GM12878 (cell line): ENCODE results near the gene A4GNT. TPM values are rescaled to one million over a fixed set of nuclear protein-coding genes. Genes with fewer than 3 reads are reported as not detected.

Experiments used
- ATAC-seq: fragments of 200-7000 bp; cut with Tn5 transposase; 3 replicates; pipeline ENCODE4 v1.9.1; 2020; ENCODE audit warnings: mild to moderate bottlenecking, moderate library complexity
- BruUV-seq: library from RNA; stranded (reverse); fragments of 400-500 nt; replicated peaks from 2 replicates; lab custom pipeline; 2021; lab: Mats Ljungman, UMichigan
- CTCF ChIA-PET: fragments of 300-600 bp; sonication (Branson Sonifier 250); formaldehyde crosslinking; extraction: SDS; loops from one replicate; lab custom pipeline; 2021; ENCODE audit warnings: inconsistent platforms; lab: Yijun Ruan, JAX
- POLR2A ChIA-PET: fragments of 350-600 bp; formaldehyde crosslinking; extraction: SDS; loops from one replicate; lab custom pipeline; 2021; ENCODE audit warnings: inconsistent platforms; lab: Charles Lee
- RAD21 ChIA-PET: fragments of 300-600 bp; sonication (Branson Sonifier 250); formaldehyde crosslinking; loops from one replicate; lab custom pipeline; 2023; ENCODE audit warnings: antibody characterized with exemption; ENCODE audit not compliant: unreplicated experiment; lab: Charles Lee
- SMC1A ChIA-PET: fragments of 300-600 bp; sonication (Branson Sonifier 250); formaldehyde crosslinking; loops from one replicate; lab custom pipeline; 2023; ENCODE audit not compliant: unreplicated experiment, uncharacterized antibody; lab: Charles Lee
- DNase-seq: peaks from one replicate; pipeline ENCODE4 v3.0.0-alpha.2; 2011; ENCODE audit warnings: low read depth, low spot score
- FAIRE-seq: peaks from 3 replicates; lab custom pipeline; 2011; peaks lifted over from hg19 to GRCh38; lab: Jason Lieb, UNC
- H2AFZ ChIP-seq: 2 replicates; pipeline ENCODE4 v1.6.0; 2011; ENCODE audit warnings: low read depth, low read length, control low read depth; ENCODE audit not compliant: control insufficient read depth
- H3K27ac ChIP-seq: 2 replicates; pipeline ENCODE4 v1.5.1; 2011; ENCODE audit warnings: control low read depth; ENCODE audit not compliant: control insufficient read depth, insufficient read depth
- H3K27me3 ChIP-seq, 2 experiments: replicated peaks in 1 of 2; 2 replicates each; pipeline versions ENCODE4 v1.6.0 to v1.6.1; 2011; ENCODE audit warnings: low read length in 1 of 2; ENCODE audit not compliant: control insufficient read depth in 2 of 2, insufficient read depth in 2 of 2
- H3K36me3 ChIP-seq, 2 experiments: 2 replicates each; pipeline ENCODE4 v1.5.1; 2011; ENCODE audit warnings: low read length in 1 of 2; ENCODE audit not compliant: control insufficient read depth in 2 of 2, insufficient read depth in 2 of 2
- H3K4me1 ChIP-seq: 2 replicates; pipeline ENCODE4 v1.6.1; 2011; ENCODE audit warnings: mild to moderate bottlenecking, low read length, moderate library complexity, mixed read lengths; ENCODE audit not compliant: control insufficient read depth, insufficient read depth
- H3K4me2 ChIP-seq: 2 replicates; pipeline ENCODE4 v1.6.0; 2011; ENCODE audit warnings: control low read depth; ENCODE audit not compliant: control insufficient read depth, insufficient read depth
- H3K4me3 ChIP-seq: fragments of 200-600 bp; sonication (generic); 2 replicates; pipeline ENCODE4 v1.5.1; 2016
- H3K79me2 ChIP-seq: 2 replicates; pipeline ENCODE4 v1.6.0; 2011; ENCODE audit warnings: low read length; ENCODE audit not compliant: control insufficient read depth, insufficient read depth
- H3K9ac ChIP-seq: 2 replicates; pipeline ENCODE4 v1.8.0; 2011; ENCODE audit warnings: low read length, control low read depth, mixed read lengths; ENCODE audit not compliant: control insufficient read depth, insufficient read depth
- H3K9me3 ChIP-seq: replicated peaks from 3 replicates; pipeline ENCODE4 v1.5.1; 2011; ENCODE audit warnings: mild to moderate bottlenecking, low read length; ENCODE audit not compliant: control insufficient read depth, insufficient read depth
- H4K20me1 ChIP-seq: 2 replicates; pipeline ENCODE4 v1.6.0; 2011; ENCODE audit not compliant: control insufficient read depth, insufficient read depth
- CBFB ChIP-seq: IDR thresholded peaks from 2 replicates; pipeline ENCODE4 v1.6.1; 2016; ENCODE audit warnings: antibody characterized with exemption, low read depth
- EP300 ChIP-seq, 2 experiments: fragments of 150-350 bp in 1 of 2; IDR thresholded peaks; 2 replicates each; pipeline ENCODE4 v1.6.1; 2011 to 2012; ENCODE audit warnings: low read depth in 2 of 2, low read length in 2 of 2, borderline replicate concordance in 1 of 2, improper control_type of control experiment in 1 of 2, inconsistent platforms in 1 of 2; ENCODE audit not compliant: control insufficient read depth in 1 of 2
- HCFC1 ChIP-seq: fragments of 150-350 bp; IDR thresholded peaks from 2 replicates; pipeline ENCODE4 v1.6.1; 2014; ENCODE audit warnings: low read length
- KAT2A ChIP-seq: conservative IDR thresholded peaks from 2 replicates; pipeline ENCODE4 v1.6.1; 2011; ENCODE audit warnings: low read depth, low read length; ENCODE audit not compliant: control insufficient read depth
- MEF2A ChIP-seq: IDR thresholded peaks from 2 replicates; pipeline ENCODE4 v1.6.1; 2011; ENCODE audit warnings: low read depth, mild to moderate bottlenecking, low read length, moderate library complexity; ENCODE audit not compliant: insufficient read depth
- NRF1 ChIP-seq: conservative IDR thresholded peaks from 2 replicates; pipeline ENCODE4 v1.6.1; 2011; ENCODE audit warnings: mild to moderate bottlenecking, low read depth, low read length, improper control_type of control experiment
- RBBP5 ChIP-seq: fragments of 200-600 bp; sonication (generic); conservative IDR thresholded peaks from 2 replicates; pipeline ENCODE4 v1.6.1; 2016
- SIX5 ChIP-seq: IDR thresholded peaks from 2 replicates; pipeline ENCODE4 v1.6.1; 2011; ENCODE audit warnings: mild to moderate bottlenecking, low read depth, low read length, moderate library complexity; ENCODE audit not compliant: severe bottlenecking
- SKIL ChIP-seq: fragments of 450-650 bp; IDR thresholded peaks from 2 replicates; pipeline ENCODE4 v1.6.1; 2017; ENCODE audit warnings: mild to moderate bottlenecking, low read depth, inconsistent platforms; ENCODE audit not compliant: poor library complexity, severe bottlenecking
- TAF1 ChIP-seq: IDR thresholded peaks from 2 replicates; pipeline ENCODE4 v1.6.1; 2011; ENCODE audit warnings: mild to moderate bottlenecking, low read depth, low read length, borderline replicate concordance
- TBL1XR1 ChIP-seq: IDR thresholded peaks from 2 replicates; pipeline ENCODE4 v1.6.1; 2012; ENCODE audit warnings: low read depth, low read length, improper control_type of control experiment
- TCF7 ChIP-seq: IDR thresholded peaks from 2 replicates; pipeline ENCODE4 v1.6.1; 2014; ENCODE audit warnings: antibody characterized with exemption, borderline replicate concordance
- ZBED1 ChIP-seq: IDR thresholded peaks from 2 replicates; pipeline ENCODE4 v1.6.1; 2016; ENCODE audit warnings: borderline replicate concordance
- ZNF24 ChIP-seq: fragments of 450-650 bp; IDR thresholded peaks from 2 replicates; pipeline ENCODE4 v1.6.1; 2017; ENCODE audit warnings: antibody characterized with exemption, mild to moderate bottlenecking
- ZNF384 ChIP-seq: IDR thresholded peaks from 2 replicates; pipeline ENCODE4 v1.6.1; 2012; ENCODE audit warnings: low read depth, mild to moderate bottlenecking, low read length, improper control_type of control experiment, borderline replicate concordance
- WGBS: methylation state at CpG from one replicate; pipeline ENCODE4 v1.1.6; 2016; ENCODE audit warnings: low lambda C conversion rate; ENCODE audit not compliant: insufficient replicate concordance, insufficient coverage; ENCODE audit errors: missing lambda C conversion rate; 5-methylcytosine and 5-hydroxymethylcytosine counted together
- in situ Hi-C: fragments of 300-500 bp; cut with MboI; formaldehyde crosslinking; loops from 9 replicates; pipeline ENCODE4 v1.14.3; 2018; ENCODE audit warnings: mixed read lengths
- intact Hi-C: fragments of 100-400 bp; cut with micrococcal nuclease; formaldehyde crosslinking; loops from one replicate; pipeline ENCODE4 v1.14.2; 2022; ENCODE audit not compliant: unreplicated experiment
- polyA plus RNA-seq, 11 experiments: library from polyadenylated mRNA; depleted of rRNA in 4 of 11; unstranded in 6 of 11; stranded (reverse) in 5 of 11; fragments of >200 nt; fragmentation: Nextera tagmentation in 4 of 11; fragmentation: Illumina TruSeq in 1 of 11; extraction: Ambion mirVana in 4 of 11; extraction: Trizol in 1 of 11; gene quantifications; 1 replicate in 1 of 11; 2 replicates in 10 of 11; pipeline versions ENCODE4 v1.2.1 to v1.2.3, GENCODE V29; 2011 to 2016; ENCODE audit warnings: inconsistent platforms in 2 of 11, missing spikeins in 2 of 11, low read depth in 1 of 11
- total RNA-seq, 4 experiments: library from RNA; depleted of rRNA in 3 of 4; stranded (reverse); fragments of >200 nt in 3 of 4; fragmentation: Illumina TruSeq in 1 of 4; extraction: Trizol in 1 of 4; gene quantifications; 2 replicates each; pipeline versions ENCODE4 v1.2.1 to v1.2.3, GENCODE V29; 2013 to 2021

Gene A4GNT
- total and polyA plus RNA-seq, 10 of the 15 experiments (the other 5 are each of a cell fraction or from before 2014, with no cell fraction given): not detected

GRCh38 chr3:138092023-138092422 is 40.2 kb downstream of the A4GNT start:
- Histone ChIP-seq H3K4me2 (no peak overlapping the region), H3K4me3 (no peak overlapping the region), H3K9me3 (no peaks in the 10 kb centered on the region), H3K9ac (no peak overlapping the region), H2AFZ (no peak overlapping the region), H3K36me3 (no peaks in the 10 kb centered on the region), H3K4me1 (no peaks in the 10 kb centered on the region), H3K79me2 (no peaks in the 10 kb centered on the region), H4K20me1 (no peaks in the 10 kb centered on the region), H3K27ac (no peak overlapping the region), H3K27me3 (no peaks in the 10 kb centered on the region; a peak in 1 of 4 replicates)
- ChIA-PET CTCF (no interaction called here), POLR2A (no interaction called here), RAD21 (no interaction called here), SMC1A (interaction anchor here (0.6 kb wide), 1 partner anchor 820 kb away, joined by 4 read pairs; no protein-coding TSS in a partner anchor)
- intact Hi-C loops: no loop called here
- DNase-seq: no peak
- in situ Hi-C loops: no loop called here
- no peak for ATAC-seq
- TF ChIP-seq HCFC1 (no peak), EP300 (IDR thresholded peaks at IDR 0.05; ENCODE audit: borderline replicate concordance in 1 of 2, control insufficient read depth in 1 of 2, low read depth in 2 of 2, low read length in 2 of 2) (no peak), TCF7 (no peak), NRF1 (no peak), CBFB (no peak), ZNF24 (no peak)
- BruUV-seq: no TSS peak
- WGBS: 34% methylated on average over 2 of the region's 2 CpGs
- FAIRE-seq: no peak

GRCh38 chr3:138089091-138089490 is 43.1 kb downstream of the A4GNT start:
- ChIA-PET SMC1A (no interaction called here), POLR2A (no interaction called here), RAD21 (no interaction called here), CTCF (no interaction called here)
- no peak overlapping the region for H3K4me3 ChIP-seq
- intact Hi-C loops: no loop called here
- no TSS peak for BruUV-seq
- FAIRE-seq (no peak), ATAC-seq (no peak), DNase-seq (no peak)
- H2AFZ ChIP-seq: no peak overlapping the region
- H3K27me3 ChIP-seq: no peaks in the 10 kb centered on the region; a peak in 1 of 4 replicates
- H4K20me1 ChIP-seq: no peaks in the 10 kb centered on the region
- H3K79me2 ChIP-seq: no peaks in the 10 kb centered on the region
- no peak overlapping the region for H3K4me2 ChIP-seq
- H3K36me3 ChIP-seq: no peaks in the 10 kb centered on the region
- WGBS: 6% methylated on average over 3 of the region's 3 CpGs
- no peak overlapping the region for H3K9ac ChIP-seq
- no peaks in the 10 kb centered on the region for H3K4me1 ChIP-seq
- H3K27ac ChIP-seq: no peak overlapping the region
- in situ Hi-C loops: no loop called here
- no peaks in the 10 kb centered on the region for H3K9me3 ChIP-seq
- TF ChIP-seq RBBP5 (no peak), SKIL (no peak), TCF7 (no peak), TAF1 (no peak), TBL1XR1 (no peak), ZBED1 (no peak), SIX5 (no peak), MEF2A (no peak), KAT2A (no peak), ZNF384 (no peak)
